ENCODE data around the gene ALDH4A1.
A peak's percentile ranks its signal among the peaks of the same experiment; 100 is the strongest.

Gene ALDH4A1

DNA sequence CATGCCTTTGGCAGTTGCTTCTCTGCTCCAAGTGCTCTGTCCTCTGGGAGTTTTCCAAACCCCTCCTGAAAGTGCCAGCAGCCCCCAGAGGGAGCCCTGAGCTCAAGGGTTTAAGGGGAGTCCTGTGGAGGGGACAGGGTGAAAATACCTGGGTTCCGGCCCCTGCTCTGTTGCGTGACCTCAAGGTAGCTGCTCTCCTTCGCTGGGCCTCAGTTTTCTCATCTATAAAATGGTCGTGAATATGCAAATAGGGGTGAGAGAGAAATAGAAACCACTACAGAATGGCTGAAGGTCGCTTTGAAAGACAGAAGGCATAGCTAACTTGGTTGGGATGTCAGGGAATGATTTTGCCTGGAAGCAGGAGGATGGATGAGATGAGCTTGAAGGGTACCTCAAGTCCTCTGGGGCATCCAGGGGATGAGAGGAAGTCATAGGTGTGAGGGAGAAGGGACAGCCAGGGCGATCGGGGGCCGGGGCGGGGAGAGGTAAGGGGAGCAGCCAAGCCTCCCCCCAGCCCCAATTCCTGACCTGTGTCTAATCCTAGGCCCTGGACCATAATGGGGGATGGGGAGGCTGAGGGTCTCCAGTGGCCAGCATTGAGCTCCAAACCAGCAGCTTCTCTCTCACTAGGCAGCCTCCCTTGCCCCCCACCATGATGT lies 41.7 kb upstream of the ALDH4A1 start:
- in situ Hi-C loops (cut with MboI; ENCODE audit: low pct_unique_long_range_greater_than_20kb, low sequenced_read_pairs, unreplicated experiment): no loop called here
- TF ChIP-seq CTCF (IDR thresholded peaks at IDR 0.05; ENCODE audit: extremely low read depth, insufficient read depth, missing control alignments): peak; percentile 10
- DNase-seq (ENCODE audit: low spot score): peak; percentile 61

DNA sequence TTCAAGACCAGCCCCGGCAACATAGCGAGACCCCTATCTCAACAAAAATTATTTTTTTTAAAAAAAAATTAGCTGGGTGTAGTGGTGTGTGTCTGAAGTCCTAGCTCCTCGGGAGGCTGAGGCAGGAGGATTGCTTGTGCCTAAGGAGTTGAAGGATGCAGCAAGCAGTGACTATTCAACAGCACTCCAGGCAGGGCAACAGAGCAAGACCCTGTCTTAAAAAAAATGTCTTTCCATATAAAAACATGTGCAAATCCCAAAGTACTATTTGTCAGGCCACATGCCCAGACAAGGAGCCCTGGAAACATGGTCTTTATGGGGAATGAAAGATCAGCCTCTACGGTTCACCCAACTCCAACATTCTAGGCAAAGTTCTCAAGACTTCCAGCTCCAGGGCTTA lies 40.8 kb upstream of the ALDH4A1 start:
- in situ Hi-C loops (cut with MboI; ENCODE audit: low pct_unique_long_range_greater_than_20kb, low sequenced_read_pairs, unreplicated experiment): no loop called here
- no peak for TF ChIP-seq CTCF (IDR thresholded peaks at IDR 0.05; ENCODE audit: extremely low read depth, insufficient read depth, missing control alignments)
- no peak for DNase-seq (ENCODE audit: low spot score)

- no peak for TF ChIP-seq CTCF (IDR thresholded peaks at IDR 0.05; ENCODE audit: extremely low read depth, insufficient read depth, missing control alignments)
- DNase-seq (ENCODE audit: low spot score): no peak
- in situ Hi-C loops (cut with MboI; ENCODE audit: low pct_unique_long_range_greater_than_20kb, low sequenced_read_pairs, unreplicated experiment): no loop called here
Observed at GRCh38 chr1:18942340-18942739, 40.0 kb upstream of the ALDH4A1 start.

DNA sequence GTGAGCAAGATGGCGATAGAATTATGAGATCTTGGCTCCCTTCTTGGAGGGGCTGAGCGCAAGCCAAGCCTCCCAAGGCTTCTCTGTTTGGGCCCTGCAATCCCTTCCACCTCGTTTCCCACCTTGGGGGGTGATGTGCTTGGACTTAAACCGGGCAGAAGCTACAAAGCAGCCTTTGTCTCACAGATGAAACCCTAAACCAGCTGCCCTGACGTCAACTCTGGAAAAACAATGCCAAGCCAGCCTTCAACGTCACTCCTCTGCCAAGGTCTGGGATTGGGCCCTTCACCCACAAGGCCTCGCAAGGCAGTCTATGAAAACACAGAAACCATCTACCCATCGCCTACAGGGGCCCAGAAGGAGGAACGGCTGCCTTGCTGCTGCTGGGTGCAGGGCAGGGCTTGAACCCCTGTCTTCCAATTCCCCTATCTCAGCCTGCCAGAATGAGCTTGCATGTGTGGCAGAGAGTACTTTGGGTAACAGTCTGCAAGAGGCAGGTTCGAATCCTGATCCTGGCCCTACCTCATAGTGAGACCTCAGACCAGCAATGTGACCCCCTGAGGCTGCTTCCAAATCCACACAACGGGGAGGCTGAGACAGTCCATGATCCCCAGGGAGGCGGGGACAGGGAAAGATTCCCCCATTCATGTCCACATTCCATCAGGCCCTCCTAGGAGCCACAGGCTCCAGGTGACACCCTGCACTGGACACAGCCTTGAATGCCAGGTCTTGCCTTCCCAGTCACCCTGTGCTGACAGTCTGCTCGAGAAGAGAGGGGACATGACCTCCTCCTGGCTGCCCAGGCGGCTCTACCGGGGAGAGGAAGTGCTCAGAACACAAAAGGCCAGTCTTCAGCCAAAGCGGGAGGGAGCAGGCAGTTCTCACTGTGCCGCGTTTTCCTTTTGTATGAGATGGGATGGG lies 39.1 kb upstream of the ALDH4A1 start:
- no peak for DNase-seq (ENCODE audit: low spot score)
- in situ Hi-C loops (cut with MboI; ENCODE audit: low pct_unique_long_range_greater_than_20kb, low sequenced_read_pairs, unreplicated experiment): no loop called here
- no peak for TF ChIP-seq CTCF (IDR thresholded peaks at IDR 0.05; ENCODE audit: extremely low read depth, insufficient read depth, missing control alignments)

DNA sequence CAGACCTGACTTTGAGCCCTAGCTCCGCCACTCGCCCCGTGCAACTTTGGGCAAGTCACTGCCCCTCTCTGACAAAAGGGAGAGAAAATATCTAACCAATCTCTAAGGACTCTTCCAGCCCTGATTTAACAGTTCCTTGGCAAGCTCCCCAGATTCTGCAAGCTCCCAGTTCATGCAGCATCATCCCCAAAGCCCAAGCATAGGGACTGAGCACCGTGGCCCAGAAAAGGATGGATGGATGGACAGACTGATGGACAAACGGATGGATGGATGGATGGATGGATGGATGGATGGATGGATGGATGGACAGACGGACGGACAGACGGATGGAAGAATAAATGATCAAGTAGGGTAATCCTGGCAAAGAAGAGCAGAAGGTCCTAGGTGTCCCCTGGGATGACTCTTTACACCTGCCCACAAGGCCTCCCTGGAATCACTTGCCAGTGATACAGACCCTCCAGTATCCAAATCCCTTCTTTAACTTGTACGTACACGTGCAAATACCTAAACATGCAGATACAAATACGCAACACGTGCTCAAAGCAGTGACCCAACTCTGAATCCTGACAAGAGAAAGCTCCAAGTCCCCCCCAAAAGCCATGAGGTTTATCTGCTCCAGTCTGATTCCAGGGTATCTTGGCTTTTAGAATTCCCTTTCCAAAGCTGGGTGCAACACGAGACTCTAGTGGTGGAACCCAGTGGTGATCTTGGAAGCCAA lies 38.1 kb upstream of the ALDH4A1 start:
- TF ChIP-seq CTCF (IDR thresholded peaks at IDR 0.05; ENCODE audit: extremely low read depth, insufficient read depth, missing control alignments): no peak
- no peak for DNase-seq (ENCODE audit: low spot score)
- in situ Hi-C loops (cut with MboI; ENCODE audit: low pct_unique_long_range_greater_than_20kb, low sequenced_read_pairs, unreplicated experiment): no loop called here
